Activated T-helper 17 cell treated with anti-CD3 and anti-CD28 coated beads, Interleukin-2, amount 50 U/mL, for 72 hours (primary cell): Measurements from ENCODE around the gene CCDC178. TPM values are rescaled to one million over a fixed set of nuclear protein-coding genes. Genes with fewer than 3 reads are reported as not detected.
A peak's percentile ranks its signal among the peaks of the same experiment; 100 is the strongest.

Experiments used
- ATAC-seq: fragments of 150-1000 bp; cut with Tn5 transposase; replicated peaks from 2 replicates; pipeline ENCODE4 v1.10.0; 2021; ENCODE audit warnings: mild to moderate bottlenecking, moderate library complexity
- H3K27ac Mint-ChIP-seq: one replicate; pipeline ENCODE4 v1.8.0; 2022; ENCODE audit warnings: mixed read lengths
- H3K27me3 Mint-ChIP-seq: one replicate; pipeline ENCODE4 v1.8.0; 2022; ENCODE audit warnings: mixed read lengths
- H3K36me3 Mint-ChIP-seq: one replicate; pipeline ENCODE4 v1.8.0; 2022; ENCODE audit warnings: low read depth, mild to moderate bottlenecking, mixed read lengths
- H3K4me1 Mint-ChIP-seq: one replicate; pipeline ENCODE4 v1.8.0; 2022; ENCODE audit warnings: mixed read lengths
- H3K4me3 Mint-ChIP-seq: one replicate; pipeline ENCODE4 v1.8.0; 2022; ENCODE audit warnings: mild to moderate bottlenecking, mixed read lengths
- H3K9me3 Mint-ChIP-seq: one replicate; pipeline ENCODE4 v1.8.0; 2022; ENCODE audit warnings: mixed read lengths
- total RNA-seq, 2 donors: library from RNA; stranded (reverse); gene quantifications; one replicate each; pipeline ENCODE4 v1.2.3, GENCODE V29; 2022

CCDC178 gene
- total RNA-seq, 2 donors from 2014 or later = not detected

DNA sequence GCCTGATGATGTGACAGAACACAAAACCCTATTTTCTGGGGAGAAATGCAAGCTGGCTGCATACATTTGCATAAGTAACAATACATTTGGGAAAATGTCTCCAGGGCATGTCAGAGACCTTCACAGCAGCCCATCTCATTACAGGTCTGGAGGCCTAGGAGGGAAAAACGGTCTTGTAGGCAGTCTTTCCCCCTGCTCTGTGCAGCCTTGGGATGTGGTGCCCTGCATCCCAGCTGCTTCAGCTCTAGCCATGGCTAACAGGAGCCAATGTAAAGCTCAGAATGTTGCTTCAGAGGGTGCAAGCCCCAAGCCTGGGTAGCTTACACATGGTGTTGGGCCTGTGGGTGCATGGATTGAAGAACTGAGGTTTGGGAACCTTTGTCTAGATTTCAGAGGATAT lies 133.0 kb downstream of the CCDC178 start:
- no peak overlapping the region for H3K4me3 Mint-ChIP-seq
- H3K4me1 Mint-ChIP-seq = no peaks in the 10 kb centered on the region
- no peak overlapping the region for H3K27ac Mint-ChIP-seq
- no peaks in the 10 kb centered on the region for H3K36me3 Mint-ChIP-seq
- no peaks in the 10 kb centered on the region for H3K27me3 Mint-ChIP-seq
- H3K9me3 Mint-ChIP-seq = peaks cover 6% of the 10 kb centered on the region
- ATAC-seq = no peak

DNA sequence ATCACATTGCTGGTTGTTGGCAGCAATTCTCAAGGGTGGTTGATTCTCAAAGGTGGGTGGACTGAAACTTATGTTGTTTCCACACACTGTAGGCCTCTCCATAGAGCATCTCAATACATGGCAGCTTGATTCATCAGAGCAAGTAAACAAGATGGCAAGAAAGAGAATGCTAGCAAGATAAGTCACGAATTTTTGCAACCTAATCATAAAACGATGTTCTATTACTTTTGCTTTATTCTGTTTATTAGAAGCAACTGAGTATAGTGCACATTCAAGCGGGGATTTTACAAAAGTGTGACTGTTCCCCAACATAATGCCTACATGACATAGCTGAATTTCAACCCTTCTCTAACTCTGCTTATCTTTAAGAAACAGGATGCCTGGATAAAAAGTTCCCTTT lies 136.2 kb downstream of the CCDC178 start:
- no peak overlapping the region for H3K4me3 Mint-ChIP-seq
- ATAC-seq = no peak
- no peak overlapping the region for H3K27ac Mint-ChIP-seq
- H3K9me3 Mint-ChIP-seq = peaks cover 14% of the 10 kb centered on the region
- no peaks in the 10 kb centered on the region for H3K36me3 Mint-ChIP-seq
- H3K27me3 Mint-ChIP-seq = no peaks in the 10 kb centered on the region
- H3K4me1 Mint-ChIP-seq = no peaks in the 10 kb centered on the region

DNA sequence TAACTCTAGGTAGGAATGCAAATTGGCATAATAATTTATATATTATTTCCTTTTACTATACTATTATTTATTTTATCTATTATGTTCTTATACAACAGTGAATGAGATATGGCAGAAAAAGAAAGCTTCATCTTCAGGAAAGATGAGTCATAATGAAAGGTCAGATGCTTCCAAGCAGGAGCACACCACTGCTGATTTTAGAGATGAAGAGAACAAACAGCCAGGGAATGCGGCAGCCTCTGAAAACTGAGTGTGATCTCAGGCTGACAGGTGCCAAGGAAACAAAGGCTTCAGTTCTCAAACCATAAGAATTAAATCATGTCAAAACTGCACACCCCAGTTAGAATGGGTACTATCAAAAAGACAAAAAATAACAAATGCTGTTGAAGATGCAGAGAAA lies 149.0 kb downstream of the CCDC178 start:
- Mint-ChIP-seq H3K36me3 (no peaks in the 10 kb centered on the region), H3K4me1 (no peaks in the 10 kb centered on the region), H3K4me3 (no peak overlapping the region), H3K27me3 (no peaks in the 10 kb centered on the region), H3K27ac (no peak overlapping the region), H3K9me3 (peaks cover 6% of the 10 kb centered on the region)
- ATAC-seq = no peak

DNA sequence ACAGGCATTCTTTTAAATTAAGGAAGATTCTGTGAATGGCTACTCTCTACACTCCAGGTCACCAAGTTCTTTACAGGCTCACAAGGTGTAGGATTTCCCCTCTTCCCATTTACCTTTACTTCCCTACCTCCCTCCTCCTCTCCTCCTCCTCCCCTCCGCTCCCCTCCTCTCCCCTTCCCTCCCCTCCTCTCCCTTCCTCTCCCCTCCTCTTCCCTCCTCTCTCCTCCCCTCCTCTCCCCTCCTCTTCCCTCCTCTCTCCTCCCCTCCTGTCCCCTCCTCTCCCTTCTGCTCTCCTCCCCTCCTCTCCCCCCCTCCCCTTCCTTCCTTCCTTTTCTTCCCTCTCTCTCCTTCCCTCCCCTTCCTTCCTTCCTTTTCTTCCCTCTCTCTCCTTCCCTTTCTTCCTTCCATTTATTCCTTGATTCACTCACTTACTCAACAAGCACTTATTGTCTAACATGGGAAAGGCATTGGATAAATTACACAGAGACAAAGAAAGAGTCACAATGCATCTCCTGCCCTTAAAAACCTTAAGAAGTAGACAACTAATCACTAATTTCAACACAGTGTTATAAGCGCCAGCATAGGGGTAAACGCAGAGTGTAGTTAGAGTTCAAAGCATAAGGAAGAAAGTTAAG lies 152.3 kb downstream of the CCDC178 start:
- ATAC-seq = no peak
- Mint-ChIP-seq H3K4me1 (no peaks in the 10 kb centered on the region), H3K9me3 (peaks cover 6% of the 10 kb centered on the region), H3K27me3 (no peaks in the 10 kb centered on the region), H3K36me3 (no peaks in the 10 kb centered on the region), H3K27ac (no peak overlapping the region), H3K4me3 (no peak overlapping the region)

DNA sequence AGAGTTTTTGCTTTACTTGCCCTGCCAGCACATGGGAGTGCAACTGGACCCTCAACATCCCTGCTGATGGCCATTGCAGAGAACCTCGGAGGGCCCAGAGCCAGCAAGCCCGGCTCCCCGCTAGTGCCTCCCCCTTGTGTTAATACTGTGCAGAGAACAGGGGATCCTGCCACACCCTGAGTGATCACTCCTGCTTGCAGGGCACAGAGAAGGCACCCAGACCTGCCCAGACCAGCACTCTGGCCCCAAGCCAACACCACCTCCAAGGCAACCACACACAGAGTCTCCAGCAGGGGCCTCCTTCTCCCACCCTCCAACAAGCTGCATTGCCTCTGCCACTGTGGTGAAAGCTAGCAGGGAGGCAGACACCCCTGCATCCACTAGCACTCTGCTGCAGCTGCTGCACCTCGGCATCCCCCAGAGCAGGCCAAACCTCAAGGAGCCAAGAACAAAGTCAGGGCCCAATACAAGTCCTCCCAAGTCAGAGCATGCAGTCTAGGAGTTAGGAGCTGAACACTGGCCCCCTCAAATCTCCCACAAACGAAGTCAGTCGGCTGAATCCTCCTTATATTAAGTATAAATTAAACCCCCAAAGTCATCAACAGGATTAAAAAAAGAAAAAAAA lies 157.7 kb downstream of the CCDC178 start:
- Mint-ChIP-seq H3K4me3 (no peak overlapping the region), H3K27me3 (no peaks in the 10 kb centered on the region), H3K27ac (no peak overlapping the region), H3K36me3 (no peaks in the 10 kb centered on the region), H3K9me3 (no peaks in the 10 kb centered on the region), H3K4me1 (no peaks in the 10 kb centered on the region)
- ATAC-seq = no peak

DNA sequence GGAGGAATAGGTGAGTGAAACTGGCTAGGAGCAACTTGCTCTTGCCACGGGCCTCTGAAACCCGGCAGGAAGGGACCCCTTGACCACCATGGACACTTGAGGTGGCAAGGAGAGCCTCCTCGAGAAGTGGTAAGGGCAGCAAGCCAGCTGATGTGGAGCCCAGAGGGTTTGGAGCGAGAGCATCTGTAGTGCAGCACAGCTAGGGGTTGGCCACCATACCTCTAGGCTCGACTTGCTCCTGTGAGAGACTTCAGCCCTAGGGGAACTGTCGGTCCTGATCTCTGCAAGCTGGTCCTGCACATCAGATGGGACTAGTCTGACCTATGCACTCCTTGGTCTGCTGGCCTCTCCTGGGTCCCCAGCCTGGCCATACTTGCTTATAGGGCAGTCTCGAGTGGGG lies 158.4 kb downstream of the CCDC178 start:
- Mint-ChIP-seq H3K4me3 (no peak overlapping the region), H3K4me1 (no peaks in the 10 kb centered on the region), H3K27ac (no peak overlapping the region), H3K9me3 (no peaks in the 10 kb centered on the region), H3K27me3 (no peaks in the 10 kb centered on the region), H3K36me3 (no peaks in the 10 kb centered on the region)
- no peak for ATAC-seq

DNA sequence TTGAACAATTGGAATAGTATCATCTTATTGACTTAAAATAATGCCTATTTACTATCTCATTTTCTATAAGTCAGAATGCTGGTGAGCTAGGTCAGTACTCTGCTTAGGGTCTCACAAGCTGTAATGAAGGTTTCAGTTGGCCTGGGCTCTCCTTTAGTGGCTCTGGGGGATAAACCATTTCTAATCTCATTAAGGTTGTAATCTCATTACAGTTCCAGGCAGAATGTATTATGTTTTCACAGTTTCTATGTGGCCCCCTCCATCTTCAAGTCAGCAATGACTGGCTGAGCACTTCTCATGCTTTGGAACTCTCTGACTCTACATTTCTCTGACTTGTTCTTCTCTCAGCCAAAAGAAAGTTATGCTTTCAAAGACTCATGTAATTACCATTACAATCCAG lies 163.1 kb downstream of the CCDC178 start:
- no peak overlapping the region for H3K4me3 Mint-ChIP-seq
- ATAC-seq = no peak
- H3K4me1 Mint-ChIP-seq = no peaks in the 10 kb centered on the region
- no peaks in the 10 kb centered on the region for H3K36me3 Mint-ChIP-seq
- H3K27ac Mint-ChIP-seq = no peak overlapping the region
- H3K27me3 Mint-ChIP-seq = no peaks in the 10 kb centered on the region
- H3K9me3 Mint-ChIP-seq = peaks cover 4% of the 10 kb centered on the region

DNA sequence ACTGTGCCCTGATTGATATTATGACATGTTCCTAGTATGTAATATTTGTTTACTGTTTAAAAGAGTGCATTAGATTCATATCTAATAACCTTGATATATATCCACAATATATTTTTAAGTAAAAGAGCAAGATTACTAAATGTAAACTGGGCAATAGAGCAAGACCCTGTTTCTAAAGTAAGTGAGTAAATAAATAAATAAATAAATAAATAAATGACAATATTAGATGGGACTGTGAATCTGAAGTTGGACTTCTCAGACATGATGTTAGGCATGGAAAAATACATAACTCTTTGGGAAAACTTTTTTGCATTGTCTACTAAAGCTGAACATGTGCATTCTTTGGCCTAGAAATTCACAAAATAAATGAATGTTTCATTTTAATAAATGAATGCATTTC lies 164.7 kb downstream of the CCDC178 start:
- Mint-ChIP-seq H3K4me1 (no peaks in the 10 kb centered on the region), H3K27ac (no peak overlapping the region), H3K36me3 (no peaks in the 10 kb centered on the region), H3K9me3 (peaks cover 4% of the 10 kb centered on the region), H3K27me3 (no peaks in the 10 kb centered on the region), H3K4me3 (no peak overlapping the region)
- ATAC-seq = no peak

DNA sequence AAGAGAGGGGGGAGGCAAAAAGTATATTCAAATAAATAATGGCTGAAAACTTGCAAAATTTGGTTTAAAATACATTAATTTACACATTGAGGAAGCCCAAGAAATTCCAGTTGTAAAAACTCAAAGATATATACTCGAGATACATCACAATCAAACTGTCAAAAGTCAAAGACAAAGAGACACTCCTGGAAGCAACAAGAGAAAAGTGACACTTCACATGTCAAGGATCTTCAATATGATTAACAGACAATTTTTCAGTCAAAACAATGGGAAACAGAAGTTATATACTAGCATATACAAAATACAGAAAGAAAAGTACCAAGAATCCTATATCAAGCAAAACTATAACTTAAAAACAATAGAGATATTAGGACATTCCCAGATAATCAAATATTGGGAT lies 170.2 kb downstream of the CCDC178 start:
- no peak overlapping the region for H3K4me3 Mint-ChIP-seq
- H3K4me1 Mint-ChIP-seq = no peaks in the 10 kb centered on the region
- no peaks in the 10 kb centered on the region for H3K27me3 Mint-ChIP-seq
- ATAC-seq = no peak
- H3K9me3 Mint-ChIP-seq = no peaks in the 10 kb centered on the region
- H3K36me3 Mint-ChIP-seq = no peaks in the 10 kb centered on the region
- no peak overlapping the region for H3K27ac Mint-ChIP-seq

DNA sequence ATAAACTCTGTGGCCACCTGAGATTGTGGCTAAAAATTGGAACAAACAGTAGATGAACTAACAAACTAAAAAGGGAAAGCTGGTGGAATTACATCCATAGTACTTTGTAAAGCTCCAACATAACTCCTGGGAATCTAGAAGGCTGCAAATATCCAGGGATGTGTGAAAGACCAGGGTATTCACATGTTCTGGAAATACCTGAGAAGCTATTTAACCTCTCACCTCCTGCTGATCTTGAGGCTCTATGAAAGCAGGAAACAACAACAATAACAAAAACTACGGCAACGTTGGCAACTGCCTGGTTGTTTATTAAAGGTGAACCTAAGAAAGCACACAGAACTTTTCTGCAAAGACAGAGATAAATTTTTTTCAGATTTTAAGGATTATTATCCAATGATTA lies 171.3 kb downstream of the CCDC178 start:
- Mint-ChIP-seq H3K4me3 (no peak overlapping the region), H3K36me3 (no peaks in the 10 kb centered on the region), H3K4me1 (no peaks in the 10 kb centered on the region), H3K27me3 (no peaks in the 10 kb centered on the region), H3K9me3 (no peaks in the 10 kb centered on the region), H3K27ac (no peak overlapping the region)
- no peak for ATAC-seq

DNA sequence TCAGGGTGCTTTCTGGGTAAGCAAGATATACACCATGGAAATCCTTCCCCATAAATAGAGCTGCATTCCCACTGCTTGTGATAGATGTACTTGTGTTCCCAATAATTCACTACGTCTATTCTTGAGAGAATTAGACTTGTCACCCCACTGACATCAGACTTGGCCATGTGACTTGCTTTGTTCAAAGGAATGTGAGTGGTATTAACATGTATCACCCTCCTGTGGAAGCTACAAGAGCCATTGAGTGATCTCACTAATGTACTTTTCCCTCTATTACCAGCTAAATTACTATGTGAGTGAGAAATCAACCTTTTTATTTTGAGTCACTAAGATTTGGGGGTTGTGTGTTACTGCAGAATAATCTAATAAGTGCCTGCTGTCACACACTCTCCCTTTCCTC lies 176.0 kb downstream of the CCDC178 start:
- no peaks in the 10 kb centered on the region for H3K9me3 Mint-ChIP-seq
- no peak for ATAC-seq
- no peaks in the 10 kb centered on the region for H3K36me3 Mint-ChIP-seq
- no peak overlapping the region for H3K4me3 Mint-ChIP-seq
- no peak overlapping the region for H3K27ac Mint-ChIP-seq
- H3K4me1 Mint-ChIP-seq = no peaks in the 10 kb centered on the region
- no peaks in the 10 kb centered on the region for H3K27me3 Mint-ChIP-seq

DNA sequence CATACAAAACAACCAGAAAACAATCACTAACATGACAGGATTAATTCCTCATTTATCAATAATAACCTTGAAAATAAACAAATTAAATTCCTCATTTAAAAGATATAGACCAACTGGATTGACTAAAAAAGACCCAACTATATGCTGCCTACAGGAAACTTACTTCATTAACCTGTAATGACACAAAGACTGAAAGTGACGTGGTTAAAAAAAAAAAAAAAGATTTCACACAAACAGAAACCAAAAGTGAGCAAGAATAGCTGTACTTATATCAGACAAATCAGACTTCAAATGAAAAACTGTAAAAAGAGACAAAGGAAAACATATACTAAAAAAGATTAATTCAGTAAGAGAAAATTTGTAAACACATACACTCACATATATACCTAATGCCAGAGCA lies 201.2 kb downstream of the CCDC178 start:
- Mint-ChIP-seq H3K4me1 (no peaks in the 10 kb centered on the region), H3K36me3 (no peaks in the 10 kb centered on the region), H3K27ac (no peak overlapping the region), H3K27me3 (no peaks in the 10 kb centered on the region), H3K4me3 (no peak overlapping the region), H3K9me3 (peaks cover 20% of the 10 kb centered on the region)
- ATAC-seq = no peak

DNA sequence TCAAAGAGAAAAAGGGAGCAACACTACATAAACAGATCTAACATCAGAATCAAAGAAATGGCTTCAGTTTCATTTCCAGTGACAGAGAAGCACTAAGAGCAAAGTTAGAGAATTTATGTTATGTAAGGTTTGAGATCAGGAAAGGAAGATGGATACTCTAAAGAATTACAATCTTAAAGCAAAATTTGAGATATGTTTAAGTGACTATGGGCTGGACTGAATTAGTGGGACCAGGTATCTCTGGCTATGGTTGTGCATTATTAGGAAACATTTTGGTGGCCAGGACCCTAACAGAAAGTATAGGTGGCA lies 208.2 kb downstream of the CCDC178 start:
- Mint-ChIP-seq H3K4me3 (no peak overlapping the region), H3K27ac (no peak overlapping the region), H3K27me3 (no peaks in the 10 kb centered on the region), H3K4me1 (no peaks in the 10 kb centered on the region), H3K9me3 (no peaks in the 10 kb centered on the region), H3K36me3 (no peaks in the 10 kb centered on the region)
- no peak for ATAC-seq

DNA sequence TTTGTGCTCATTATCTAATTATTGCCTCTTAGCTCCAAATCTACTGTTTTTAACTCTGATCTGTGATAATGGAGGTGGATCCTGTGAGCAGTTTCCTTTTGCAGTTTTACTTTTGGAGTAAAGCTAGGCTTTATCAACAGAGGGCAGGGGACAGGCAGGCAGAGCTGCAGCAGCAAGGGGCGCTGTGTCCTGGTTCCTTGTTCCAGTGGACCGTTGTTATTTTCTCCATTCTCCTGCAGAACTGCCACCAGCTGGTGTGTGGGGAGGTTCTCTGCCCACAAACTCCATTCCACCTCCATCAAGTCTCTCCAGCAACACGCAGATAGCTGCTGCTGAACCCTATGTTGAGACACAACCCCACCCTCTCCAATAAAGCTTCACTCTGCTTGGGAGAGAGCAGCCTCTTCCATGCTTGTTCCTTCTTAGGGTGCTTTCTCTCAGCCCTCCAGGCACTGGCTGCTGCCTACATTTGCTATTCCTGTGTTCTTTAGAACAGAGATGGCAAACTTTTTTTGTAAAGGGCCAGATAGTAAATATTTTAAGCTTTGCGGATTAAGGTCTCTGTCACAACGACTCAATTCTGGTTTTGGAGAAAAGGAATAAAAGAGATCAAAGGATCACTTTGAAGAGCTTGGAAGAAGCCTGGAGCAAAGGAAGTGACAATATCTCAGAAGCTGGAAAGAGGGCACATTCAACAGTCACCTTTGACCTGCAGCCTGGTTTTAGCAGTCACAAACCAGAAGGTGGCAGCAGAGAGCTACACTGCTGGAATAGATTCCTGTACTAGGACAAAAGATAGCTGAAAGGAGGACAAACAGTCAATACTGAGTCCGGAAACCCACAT lies 208.8 kb downstream of the CCDC178 start:
- no peaks in the 10 kb centered on the region for H3K4me1 Mint-ChIP-seq
- ATAC-seq = peak; percentile 53
- H3K9me3 Mint-ChIP-seq = no peaks in the 10 kb centered on the region
- H3K27ac Mint-ChIP-seq = no peak overlapping the region
- H3K27me3 Mint-ChIP-seq = no peaks in the 10 kb centered on the region
- no peaks in the 10 kb centered on the region for H3K36me3 Mint-ChIP-seq
- H3K4me3 Mint-ChIP-seq = no peak overlapping the region

DNA sequence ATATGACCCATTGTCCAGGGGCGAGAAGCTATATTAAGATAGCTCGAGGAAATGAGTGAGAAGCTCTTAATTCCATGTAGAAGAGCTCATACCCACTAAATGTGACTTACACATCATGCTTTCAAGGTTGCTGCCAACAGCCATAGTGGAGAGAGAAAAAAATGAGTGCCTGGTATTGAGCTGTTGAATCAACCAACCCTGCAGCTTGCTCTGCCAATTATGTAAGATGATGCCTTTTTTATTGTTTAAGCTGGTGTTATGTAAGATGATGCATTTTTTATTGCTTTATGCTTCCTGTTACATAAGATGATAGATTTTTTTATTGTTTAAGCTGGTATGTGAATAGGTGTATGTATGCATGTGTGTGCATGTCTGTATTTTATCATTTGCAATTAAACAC lies 228.2 kb downstream of the CCDC178 start:
- H3K4me1 Mint-ChIP-seq = no peaks in the 10 kb centered on the region
- ATAC-seq = no peak
- no peak overlapping the region for H3K27ac Mint-ChIP-seq
- H3K4me3 Mint-ChIP-seq = no peak overlapping the region
- no peaks in the 10 kb centered on the region for H3K27me3 Mint-ChIP-seq
- no peaks in the 10 kb centered on the region for H3K9me3 Mint-ChIP-seq
- no peaks in the 10 kb centered on the region for H3K36me3 Mint-ChIP-seq
